HG02938 (cell line): ENCODE results near the gene HCFC2.
A peak's percentile ranks its signal among the peaks of the same experiment; 100 is the strongest.
"Not testable (repeated sequence)": the region's sequence is repeated elsewhere in the genome, so short reads cannot be mapped to it uniquely, and the experiment has no call there.

ENCODE experiments used
- ATAC-seq: cut with Tn5 transposase; IDR thresholded peaks from one replicate; pipeline ENCODE4 v1.9.1; 2021; ENCODE audit warnings: mild to moderate bottlenecking, moderate library complexity; ENCODE audit not compliant: unreplicated experiment

Gene HCFC2

GRCh38 chr12:104114834-104115586 lies 50.7 kb downstream of the HCFC2 start:
- not testable (repeated sequence) for ATAC-seq

- ATAC-seq = no peak
These were observed 51.2 kb downstream of the HCFC2 start for GRCh38 chr12:104115587-104115975.

- ATAC-seq = no peak
These were observed 56.7 kb downstream of the HCFC2 start for GRCh38 chr12:104121001-104121400.

- ATAC-seq = no peak
These were observed 58.0 kb downstream of the HCFC2 start for GRCh38 chr12:104122298-104122697.

- no peak for ATAC-seq
These were observed 62.2 kb downstream of the HCFC2 start for GRCh38 chr12:104126548-104126947.

- no peak for ATAC-seq
These were observed 66.4 kb downstream of the HCFC2 start for GRCh38 chr12:104130760-104131159.

- ATAC-seq = no peak
These were observed 67.3 kb downstream of the HCFC2 start for GRCh38 chr12:104131609-104132008.

- ATAC-seq = no peak
These were observed 68.1 kb downstream of the HCFC2 start for GRCh38 chr12:104132351-104132956.

- ATAC-seq = no peak
These were observed 69.0 kb downstream of the HCFC2 start for GRCh38 chr12:104133321-104133720.

GRCh38 chr12:104133866-104134265 lies 69.5 kb downstream of the HCFC2 start:
- no peak for ATAC-seq

- no peak for ATAC-seq
These were observed 70.6 kb downstream of the HCFC2 start for GRCh38 chr12:104134882-104135281.

GRCh38 chr12:104136577-104136976 lies 72.2 kb downstream of the HCFC2 start:
- no peak for ATAC-seq

GRCh38 chr12:104137001-104137901 lies 72.9 kb downstream of the HCFC2 start:
- ATAC-seq = peak; percentile 20

GRCh38 chr12:104137902-104138796 lies 73.8 kb downstream of the HCFC2 start, which contains the start of gene NFYB:
NFYB (minus strand) TSS chr12:104138210; CDS start chr12:104135453, 2,757 bp downstream.
- ATAC-seq = peak; percentile 96

- no peak for ATAC-seq
These were observed 74.4 kb downstream of the HCFC2 start for GRCh38 chr12:104138797-104139152.

- ATAC-seq = no peak
These were observed 78.2 kb downstream of the HCFC2 start for GRCh38 chr12:104142543-104142942.

- ATAC-seq = no peak
These were observed 78.7 kb downstream of the HCFC2 start for GRCh38 chr12:104143002-104143401.

- ATAC-seq = no peak
These were observed 79.6 kb downstream of the HCFC2 start for GRCh38 chr12:104143918-104144317.

- no peak for ATAC-seq
These were observed 83.0 kb downstream of the HCFC2 start for GRCh38 chr12:104147346-104147745.

GRCh38 chr12:104150416-104150815 lies 86.1 kb downstream of the HCFC2 start:
- no peak for ATAC-seq
